Cardiac muscle cell (in vitro differentiated cells and primary cell): Measurements from ENCODE around the gene CASR. TPM values are rescaled to one million over a fixed set of nuclear protein-coding genes. Genes with fewer than 3 reads are reported as not detected.

ENCODE experiments used
- DNase-seq, 2 donors: peaks; one replicate each; pipeline versions ENCODE4 v3.0.0 to v3.0.0-alpha.2; 2010 to 2017; ENCODE audit warnings: low read depth in 1 of 2, low spot score in 1 of 2
- H3K27ac ChIP-seq: fragments of 200-600 bp; sonication (generic); 2 replicates; pipeline ENCODE4 v1.5.1; 2016
- H3K27me3 ChIP-seq: fragments of 200-600 bp; sonication (generic); 2 replicates; pipeline ENCODE4 v1.6.0; 2016; ENCODE audit warnings: control low read depth
- H3K36me3 ChIP-seq: fragments of 200-600 bp; sonication (generic); 2 replicates; pipeline ENCODE4 v1.5.1; 2016; ENCODE audit warnings: control low read depth
- H3K4me1 ChIP-seq: fragments of 200-600 bp; sonication (generic); 2 replicates; pipeline ENCODE4 v1.8.1; 2017; ENCODE audit warnings: low read depth, mild to moderate bottlenecking, mixed run types
- H3K4me3 ChIP-seq: fragments of 200-600 bp; sonication (generic); 2 replicates; pipeline ENCODE4 v1.5.1; 2016; ENCODE audit warnings: mild to moderate bottlenecking
- H3K9me3 ChIP-seq: fragments of 200-600 bp; sonication (generic); 2 replicates; pipeline ENCODE4 v1.5.1; 2017; ENCODE audit warnings: low read depth, mild to moderate bottlenecking, control low read depth
- CTCF ChIP-seq: IDR thresholded peaks from 2 replicates; pipeline ENCODE4 v1.5.1; 2012; ENCODE audit warnings: low read depth, mild to moderate bottlenecking, low read length
- polyA plus RNA-seq: library from polyadenylated mRNA; unstranded; fragments of >200 nt; fragmentation: Nextera tagmentation; extraction: Ambion mirVana; gene quantifications from 2 replicates; pipeline ENCODE4 v1.2.1, GENCODE V29; 2016
- total RNA-seq: library from RNA; depleted of rRNA; stranded (reverse); fragments of >200 nt; gene quantifications from 2 replicates; pipeline ENCODE4 v1.2.3, GENCODE V29; 2016

Gene CASR
- total and polyA plus RNA-seq, 2 experiments from 2014 or later, result 0.06 TPM; not detected in 1

- no peak for TF ChIP-seq CTCF
- Histone ChIP-seq H3K4me1 (no peaks in the 10 kb centered on the region), H3K9me3 (no peaks in the 10 kb centered on the region), H3K4me3 (no peak overlapping the region), H3K27ac (no peak overlapping the region), H3K36me3 (no peaks in the 10 kb centered on the region), H3K27me3 (no peaks in the 10 kb centered on the region)
- no peak for DNase-seq
Observed at GRCh38 chr3:122269045-122269444, 85.6 kb downstream of the CASR start.

- H3K4me1 ChIP-seq, result no peaks in the 10 kb centered on the region
- no peaks in the 10 kb centered on the region for H3K36me3 ChIP-seq
- H3K27me3 ChIP-seq, result no peaks in the 10 kb centered on the region
- no peak overlapping the region for H3K27ac ChIP-seq
- DNase-seq, result peak in 1 of 2 donors; percentile 25
- no peak overlapping the region for H3K4me3 ChIP-seq
- no peak for TF ChIP-seq CTCF
- no peaks in the 10 kb centered on the region for H3K9me3 ChIP-seq
Observed at GRCh38 chr3:122271246-122271898, 87.9 kb downstream of the CASR start.

GRCh38 chr3:122272879-122273278 lies 89.4 kb downstream of the CASR start:
- no peak for TF ChIP-seq CTCF
- Histone ChIP-seq H3K27ac (no peak overlapping the region), H3K36me3 (no peaks in the 10 kb centered on the region), H3K27me3 (no peaks in the 10 kb centered on the region), H3K9me3 (no peaks in the 10 kb centered on the region), H3K4me3 (no peak overlapping the region), H3K4me1 (no peaks in the 10 kb centered on the region)
- DNase-seq, result no peak

GRCh38 chr3:122273498-122273897 lies 90.0 kb downstream of the CASR start:
- no peak overlapping the region for H3K4me3 ChIP-seq
- DNase-seq, result no peak

GRCh38 chr3:122281891-122282290 lies 98.4 kb downstream of the CASR start:
- Histone ChIP-seq H3K9me3 (no peaks in the 10 kb centered on the region), H3K27me3 (no peaks in the 10 kb centered on the region), H3K36me3 (no peaks in the 10 kb centered on the region), H3K4me1 (no peaks in the 10 kb centered on the region), H3K4me3 (no peak overlapping the region), H3K27ac (no peak overlapping the region)
- no peak for TF ChIP-seq CTCF
- no peak for DNase-seq

More at GRCh38 chr3:122273498-122273897, 90.0 kb downstream of the CASR start:
- Histone ChIP-seq H3K9me3 (no peaks in the 10 kb centered on the region), H3K27ac (no peak overlapping the region), H3K4me1 (no peaks in the 10 kb centered on the region), H3K27me3 (no peaks in the 10 kb centered on the region), H3K36me3 (no peaks in the 10 kb centered on the region)
- TF ChIP-seq CTCF, result no peak
